Adipocyte (in vitro differentiated cells): ENCODE measurements around the gene UBAP1L.
"Not testable (repeated sequence)": the region's sequence is repeated elsewhere in the genome, so short reads cannot be mapped to it uniquely, and the experiment has no call there.

Source experiments
- DNase-seq: peaks from one replicate; pipeline ENCODE4 v3.0.0-alpha.2; 2015; ENCODE audit warnings: low read depth
- H3K27me3 ChIP-seq: replicated peaks from 2 replicates; pipeline ENCODE4 v1.7.0; 2013; ENCODE audit warnings: mild to moderate bottlenecking, low read length, moderate library complexity; ENCODE audit not compliant: control insufficient read depth, insufficient read depth
- H3K36me3 ChIP-seq: 2 replicates; pipeline ENCODE4 v1.7.0; 2013; ENCODE audit warnings: low read length, mild to moderate bottlenecking, moderate library complexity; ENCODE audit not compliant: control insufficient read depth, insufficient read depth, severe bottlenecking
- H3K4me1 ChIP-seq: 2 replicates; pipeline ENCODE4 v1.7.0; 2013; ENCODE audit warnings: mild to moderate bottlenecking, low read length, moderate library complexity; ENCODE audit not compliant: control insufficient read depth, insufficient read depth
- H3K4me3 ChIP-seq: 2 replicates; pipeline ENCODE4 v1.7.0; 2013; ENCODE audit warnings: mild to moderate bottlenecking, low read length, moderate library complexity
- H3K9ac ChIP-seq: 2 replicates; pipeline ENCODE4 v1.7.0; 2013; ENCODE audit warnings: mild to moderate bottlenecking, low read length, moderate library complexity
- H3K9me3 ChIP-seq: 2 replicates; pipeline ENCODE4 v1.7.0; 2013; ENCODE audit warnings: mild to moderate bottlenecking, low read length, moderate library complexity; ENCODE audit not compliant: control insufficient read depth

UBAP1L gene

GRCh38 chr15:65099336-65099735 lies 15.7 kb downstream of the UBAP1L start:
- no peaks in the 10 kb centered on the region for H3K9me3 ChIP-seq
- peaks cover 6% of the 10 kb centered on the region for H3K4me1 ChIP-seq
- peaks cover 43% of the 10 kb centered on the region for H3K36me3 ChIP-seq
- DNase-seq, result no peak
- H3K9ac ChIP-seq, result no peak overlapping the region
- no peak overlapping the region for H3K4me3 ChIP-seq
- no peaks in the 10 kb centered on the region for H3K27me3 ChIP-seq

DNA sequence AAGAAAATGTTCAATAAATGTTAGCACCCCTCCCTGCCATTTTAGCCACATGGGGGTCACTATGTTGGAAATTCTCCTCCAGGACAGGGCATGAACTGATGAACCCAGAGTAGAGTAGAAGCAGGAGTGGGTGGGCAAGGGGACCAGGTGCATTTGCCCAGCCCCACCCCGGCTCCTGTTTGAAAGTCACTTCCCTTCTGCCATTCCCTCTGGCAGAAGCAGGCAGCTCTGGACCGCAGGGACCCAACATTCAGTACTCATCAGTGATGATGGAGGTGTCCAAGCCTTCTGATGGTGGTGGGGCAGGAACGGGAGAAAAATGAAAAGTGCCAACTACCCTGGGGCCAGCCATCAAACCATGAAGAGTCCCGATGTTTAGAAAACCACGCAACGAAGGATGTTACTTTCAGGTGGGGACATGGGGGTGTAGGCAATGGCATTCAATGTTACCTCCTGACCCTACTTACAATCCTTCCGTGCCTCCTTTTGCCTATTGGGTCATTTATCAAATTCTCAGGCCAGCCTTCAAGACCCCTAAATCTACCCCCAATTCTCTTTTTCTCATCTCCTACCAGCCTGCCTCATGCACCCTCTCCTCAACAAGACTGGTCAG lies 17.2 kb downstream of the UBAP1L start:
- Histone ChIP-seq H3K4me3 (no peak overlapping the region), H3K9me3 (no peaks in the 10 kb centered on the region), H3K9ac (no peak overlapping the region), H3K27me3 (no peaks in the 10 kb centered on the region), H3K36me3 (peaks cover 42% of the 10 kb centered on the region), H3K4me1 (peaks cover 6% of the 10 kb centered on the region)
- no peak for DNase-seq

DNA sequence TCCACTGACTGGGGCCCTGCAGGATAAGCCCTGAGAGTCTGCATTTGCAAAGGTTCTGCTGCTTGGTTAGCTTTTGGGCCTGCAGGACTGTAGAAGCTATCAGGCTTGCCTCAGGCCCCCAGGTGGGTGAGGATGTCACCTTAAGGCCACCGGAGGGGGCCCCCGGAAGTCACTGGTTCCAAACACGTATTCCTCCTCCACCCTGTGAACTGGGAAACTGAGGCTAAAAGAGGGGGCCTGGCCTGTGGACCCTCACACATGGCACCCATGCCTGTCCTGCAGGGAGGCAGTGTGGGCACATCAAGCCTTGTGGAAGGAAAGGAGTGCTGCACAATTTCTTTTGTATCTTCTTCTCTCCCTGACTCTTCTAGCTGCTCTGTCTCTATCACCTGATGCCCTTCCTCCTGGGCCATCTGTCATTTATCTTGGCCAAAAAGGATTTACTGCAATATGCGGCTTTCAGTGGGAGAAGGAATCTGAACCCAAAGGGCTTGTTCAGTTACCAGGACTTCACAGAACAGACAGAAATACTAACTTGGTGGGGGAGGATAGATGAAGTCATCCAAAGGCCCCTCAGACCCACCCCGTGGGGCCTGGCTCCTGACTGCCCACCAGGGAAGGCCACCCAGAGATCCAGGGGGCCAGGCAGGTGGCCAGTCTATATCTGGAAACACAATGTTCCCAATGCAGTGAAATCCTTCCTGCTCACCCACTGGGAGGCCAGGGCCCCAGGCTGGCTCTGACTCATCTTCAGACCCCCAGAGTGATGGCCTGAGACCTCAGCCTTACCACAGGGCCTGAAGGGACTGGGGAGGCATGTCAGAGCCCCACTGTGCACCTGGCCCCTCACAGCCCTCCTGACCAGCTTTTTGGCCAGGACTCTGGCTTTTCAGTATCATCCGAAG lies 18.3 kb downstream of the UBAP1L start:
- H3K27me3 ChIP-seq, result no peaks in the 10 kb centered on the region
- no peak for DNase-seq
- H3K4me1 ChIP-seq, result peaks cover 16% of the 10 kb centered on the region
- H3K36me3 ChIP-seq, result peaks cover 42% of the 10 kb centered on the region
- H3K9ac ChIP-seq, result no peak overlapping the region
- no peak overlapping the region for H3K4me3 ChIP-seq
- H3K9me3 ChIP-seq, result no peaks in the 10 kb centered on the region

GRCh38 chr15:65095747-65096104 lies 19.3 kb downstream of the UBAP1L start:
- H3K4me1 ChIP-seq, result peaks cover 20% of the 10 kb centered on the region
- no peaks in the 10 kb centered on the region for H3K27me3 ChIP-seq
- no peaks in the 10 kb centered on the region for H3K9me3 ChIP-seq
- peaks cover 37% of the 10 kb centered on the region for H3K36me3 ChIP-seq
- H3K9ac ChIP-seq, result no peak overlapping the region
- H3K4me3 ChIP-seq, result no peak overlapping the region
- DNase-seq, result no peak

- Histone ChIP-seq H3K27me3 (no peaks in the 10 kb centered on the region), H3K4me3 (no peak overlapping the region), H3K9ac (no peak overlapping the region), H3K9me3 (no peaks in the 10 kb centered on the region), H3K4me1 (peaks cover 20% of the 10 kb centered on the region), H3K36me3 (peaks cover 32% of the 10 kb centered on the region)
- no peak for DNase-seq
Observed at GRCh38 chr15:65095011-65095746, 19.8 kb downstream of the UBAP1L start.

GRCh38 chr15:65094294-65094995 lies 20.6 kb downstream of the UBAP1L start:
- Histone ChIP-seq H3K4me3 (no peak overlapping the region), H3K36me3 (peaks cover 26% of the 10 kb centered on the region), H3K9ac (no peak overlapping the region), H3K4me1 (peaks cover 24% of the 10 kb centered on the region), H3K27me3 (no peaks in the 10 kb centered on the region), H3K9me3 (no peaks in the 10 kb centered on the region)
- no peak for DNase-seq

GRCh38 chr15:65093793-65094170 lies 21.2 kb downstream of the UBAP1L start:
- not testable (repeated sequence) for H3K9ac ChIP-seq, H3K9me3 ChIP-seq, DNase-seq, H3K27me3 ChIP-seq, H3K4me3 ChIP-seq
- H3K4me1 ChIP-seq, result peaks cover 30% of the 10 kb centered on the region
- peaks cover 19% of the 10 kb centered on the region for H3K36me3 ChIP-seq

- Histone ChIP-seq H3K4me3 (no peak overlapping the region), H3K9me3 (no peaks in the 10 kb centered on the region), H3K36me3 (peaks cover 13% of the 10 kb centered on the region), H3K4me1 (peaks cover 34% of the 10 kb centered on the region), H3K27me3 (no peaks in the 10 kb centered on the region), H3K9ac (no peak overlapping the region)
- no peak for DNase-seq
Observed at GRCh38 chr15:65092911-65093792, 21.8 kb downstream of the UBAP1L start.

- H3K4me1 ChIP-seq, result peaks cover 34% of the 10 kb centered on the region
- no peak for DNase-seq
- H3K4me3 ChIP-seq, result no peak overlapping the region
- peak overlapping the region; percentile 0 for H3K9ac ChIP-seq
- peaks cover under 1% of the 10 kb centered on the region for H3K27me3 ChIP-seq
- peaks cover 3% of the 10 kb centered on the region for H3K36me3 ChIP-seq
- H3K9me3 ChIP-seq, result no peaks in the 10 kb centered on the region
Observed at GRCh38 chr15:65091946-65092770, 22.8 kb downstream of the UBAP1L start.
